ENCODE data around the gene ADGRD1. TPM values are rescaled to one million over a fixed set of nuclear protein-coding genes. Genes with fewer than 3 reads are reported as not detected.

Gene ADGRD1
- total RNA-seq, 1 donor from 2014 or later = 0.84 TPM

- Mint-ChIP-seq H3K9me3 (no peaks in the 10 kb centered on the region), H3K27me3 (no peaks in the 10 kb centered on the region), H3K27ac (no peak overlapping the region), H3K4me1 (no peaks in the 10 kb centered on the region), H3K36me3 (ENCODE audit: low read depth) (no peaks in the 10 kb centered on the region), H3K4me3 (no peak overlapping the region)
- intact Hi-C loops (cut with micrococcal nuclease) = no loop called here
- DNase-seq = no peak
Observed at GRCh38 chr12:131006036-131006735, 52.5 kb downstream of the ADGRD1 start.

DNA sequence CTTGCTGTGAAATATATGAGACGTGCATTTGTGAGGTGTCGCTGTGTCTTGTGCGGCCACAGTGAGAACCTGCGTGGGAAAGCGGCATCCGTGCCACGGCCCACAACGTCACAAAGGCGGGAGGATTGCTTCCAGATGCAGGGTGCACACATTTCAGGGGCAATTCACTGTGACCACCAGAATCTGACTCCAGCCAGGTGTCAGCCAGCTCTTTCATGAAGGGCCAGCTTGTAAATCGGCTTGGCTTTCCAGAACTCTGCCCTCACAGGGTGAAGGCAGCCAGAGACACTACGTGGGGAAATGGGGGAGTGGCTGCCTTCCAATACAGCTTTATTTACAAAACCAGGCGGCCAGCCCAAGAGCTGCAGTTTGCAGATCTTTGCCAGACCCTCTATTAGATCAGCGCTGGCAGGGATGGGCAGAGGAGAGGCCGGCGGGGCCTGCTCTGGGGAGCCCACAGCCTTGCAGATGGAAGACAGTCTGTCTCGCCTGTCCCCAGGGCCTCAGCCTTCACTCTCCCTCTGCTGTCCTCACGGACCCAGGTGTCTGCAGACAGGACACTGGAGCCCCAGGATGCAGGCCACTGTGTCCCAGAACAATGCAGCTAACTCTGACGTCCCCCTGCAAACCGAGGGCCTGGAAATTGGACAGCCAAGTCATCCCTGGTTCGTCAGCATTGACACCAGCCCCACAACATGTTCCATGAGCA is 53.5 kb downstream of the ADGRD1 start:
- intact Hi-C loops (cut with micrococcal nuclease) = no loop called here
- no peaks in the 10 kb centered on the region for H3K9me3 Mint-ChIP-seq
- no peaks in the 10 kb centered on the region for H3K27me3 Mint-ChIP-seq
- H3K27ac Mint-ChIP-seq = no peak overlapping the region
- no peaks in the 10 kb centered on the region for H3K36me3 Mint-ChIP-seq (ENCODE audit: low read depth)
- no peak overlapping the region for H3K4me3 Mint-ChIP-seq
- no peaks in the 10 kb centered on the region for H3K4me1 Mint-ChIP-seq
- no peak for DNase-seq

- Mint-ChIP-seq H3K27me3 (no peaks in the 10 kb centered on the region), H3K4me3 (no peak overlapping the region), H3K27ac (no peak overlapping the region), H3K4me1 (no peaks in the 10 kb centered on the region), H3K9me3 (no peaks in the 10 kb centered on the region), H3K36me3 (ENCODE audit: low read depth) (no peaks in the 10 kb centered on the region)
- DNase-seq = no peak
- intact Hi-C loops (cut with micrococcal nuclease) = no loop called here
Observed at GRCh38 chr12:131007740-131008117, 54.0 kb downstream of the ADGRD1 start.

- no peaks in the 10 kb centered on the region for H3K36me3 Mint-ChIP-seq (ENCODE audit: low read depth)
- no peaks in the 10 kb centered on the region for H3K9me3 Mint-ChIP-seq
- H3K4me1 Mint-ChIP-seq = no peaks in the 10 kb centered on the region
- no peak overlapping the region for H3K27ac Mint-ChIP-seq
- intact Hi-C loops (cut with micrococcal nuclease) = no loop called here
- H3K27me3 Mint-ChIP-seq = no peaks in the 10 kb centered on the region
- no peak for DNase-seq
- H3K4me3 Mint-ChIP-seq = no peak overlapping the region
Observed at GRCh38 chr12:131008131-131008912, 54.6 kb downstream of the ADGRD1 start.

GRCh38 chr12:131008913-131009270 is 55.2 kb downstream of the ADGRD1 start:
- Mint-ChIP-seq H3K9me3 (no peaks in the 10 kb centered on the region), H3K4me3 (no peak overlapping the region), H3K27ac (no peak overlapping the region), H3K4me1 (no peaks in the 10 kb centered on the region), H3K36me3 (ENCODE audit: low read depth) (no peaks in the 10 kb centered on the region), H3K27me3 (no peaks in the 10 kb centered on the region)
- intact Hi-C loops (cut with micrococcal nuclease) = no loop called here
- DNase-seq = no peak

- Mint-ChIP-seq H3K4me3 (no peak overlapping the region), H3K27ac (peak overlapping the region; percentile 12), H3K36me3 (ENCODE audit: low read depth) (no peaks in the 10 kb centered on the region), H3K4me1 (no peaks in the 10 kb centered on the region), H3K27me3 (no peaks in the 10 kb centered on the region), H3K9me3 (no peaks in the 10 kb centered on the region)
- intact Hi-C loops (cut with micrococcal nuclease) = no loop called here
- DNase-seq = no peak
Observed at GRCh38 chr12:131009595-131010395, 56.1 kb downstream of the ADGRD1 start.

GRCh38 chr12:131010396-131011131 is 56.9 kb downstream of the ADGRD1 start:
- Mint-ChIP-seq H3K4me1 (no peaks in the 10 kb centered on the region), H3K4me3 (no peak overlapping the region), H3K9me3 (no peaks in the 10 kb centered on the region), H3K27me3 (no peaks in the 10 kb centered on the region), H3K27ac (no peak overlapping the region), H3K36me3 (ENCODE audit: low read depth) (no peaks in the 10 kb centered on the region)
- intact Hi-C loops (cut with micrococcal nuclease) = no loop called here
- no peak for DNase-seq

DNA sequence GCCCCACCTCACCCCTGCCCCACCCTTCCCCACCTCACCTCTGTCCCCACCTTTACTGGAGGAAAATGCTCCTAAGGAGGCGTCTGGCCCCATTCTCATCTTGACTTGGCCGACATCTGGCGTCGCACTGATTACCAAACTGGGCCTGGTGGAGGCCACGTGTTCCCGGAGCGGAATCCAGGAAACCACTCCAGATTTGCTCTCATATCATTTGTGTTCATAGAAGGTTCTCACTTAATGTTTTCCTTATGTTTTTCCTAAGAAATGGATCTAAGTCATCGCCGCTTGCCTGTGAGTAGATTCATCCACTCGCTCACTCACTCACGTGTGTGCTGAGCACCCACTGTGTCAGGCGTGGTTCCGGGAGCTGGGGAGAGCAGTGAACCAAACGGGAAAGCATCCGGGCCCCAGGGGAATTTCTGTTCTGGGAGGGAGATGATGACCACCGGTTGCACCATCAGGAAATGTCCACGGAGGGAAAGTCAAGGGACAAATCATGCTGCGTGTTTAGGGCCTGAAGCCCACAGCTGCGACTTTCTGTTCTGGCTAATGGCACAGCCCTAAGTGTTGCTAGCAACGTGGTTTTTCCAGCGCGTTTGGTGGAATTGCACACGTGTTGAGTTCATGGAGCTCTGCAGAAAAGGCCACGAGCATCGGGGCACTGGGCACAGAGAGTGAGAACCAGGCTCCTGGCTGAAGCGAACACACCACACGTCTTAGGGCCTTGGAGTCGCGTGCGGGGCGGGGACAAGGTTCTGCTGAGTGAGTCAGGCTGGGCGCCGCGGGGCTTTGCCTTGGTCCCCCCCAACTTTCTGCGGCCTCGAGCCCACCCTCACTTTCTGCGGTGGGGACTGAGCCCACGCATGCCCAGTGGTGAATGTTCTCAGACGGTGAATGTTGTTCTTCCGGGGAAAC is 57.7 kb downstream of the ADGRD1 start:
- Mint-ChIP-seq H3K36me3 (ENCODE audit: low read depth) (no peaks in the 10 kb centered on the region), H3K4me1 (no peaks in the 10 kb centered on the region), H3K4me3 (no peak overlapping the region), H3K27me3 (no peaks in the 10 kb centered on the region), H3K9me3 (no peaks in the 10 kb centered on the region), H3K27ac (no peak overlapping the region)
- intact Hi-C loops (cut with micrococcal nuclease) = no loop called here
- DNase-seq = no peak

GRCh38 chr12:131012279-131013069 is 58.8 kb downstream of the ADGRD1 start:
- H3K27me3 Mint-ChIP-seq = no peaks in the 10 kb centered on the region
- H3K9me3 Mint-ChIP-seq = no peaks in the 10 kb centered on the region
- no peak overlapping the region for H3K27ac Mint-ChIP-seq
- no peaks in the 10 kb centered on the region for H3K36me3 Mint-ChIP-seq (ENCODE audit: low read depth)
- H3K4me3 Mint-ChIP-seq = no peak overlapping the region
- intact Hi-C loops (cut with micrococcal nuclease) = no loop called here
- DNase-seq = no peak
- no peaks in the 10 kb centered on the region for H3K4me1 Mint-ChIP-seq

DNA sequence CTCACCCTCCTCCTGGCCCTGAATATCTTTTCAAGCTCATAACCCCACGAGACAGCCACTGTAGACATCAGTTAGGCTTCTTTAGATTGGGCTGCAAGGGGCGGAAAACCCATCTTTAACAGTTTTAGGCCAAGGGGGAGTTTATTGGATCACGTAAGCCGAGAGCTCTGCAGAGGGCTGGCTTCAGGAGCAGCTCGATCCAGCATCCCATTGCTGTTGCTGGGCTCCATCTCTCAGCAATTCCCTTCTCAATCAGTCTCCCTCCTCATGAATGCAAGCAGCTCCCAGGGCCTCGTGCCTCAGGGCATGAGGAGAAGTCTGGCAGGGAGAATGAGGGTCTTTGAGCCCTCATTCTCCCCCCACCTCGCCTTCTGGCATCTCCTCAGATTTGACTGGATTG is 59.4 kb downstream of the ADGRD1 start:
- no peaks in the 10 kb centered on the region for H3K4me1 Mint-ChIP-seq
- H3K27me3 Mint-ChIP-seq = no peaks in the 10 kb centered on the region
- intact Hi-C loops (cut with micrococcal nuclease) = no loop called here
- no peaks in the 10 kb centered on the region for H3K36me3 Mint-ChIP-seq (ENCODE audit: low read depth)
- DNase-seq = no peak
- no peaks in the 10 kb centered on the region for H3K9me3 Mint-ChIP-seq
- H3K27ac Mint-ChIP-seq = no peak overlapping the region
- no peak overlapping the region for H3K4me3 Mint-ChIP-seq

DNA sequence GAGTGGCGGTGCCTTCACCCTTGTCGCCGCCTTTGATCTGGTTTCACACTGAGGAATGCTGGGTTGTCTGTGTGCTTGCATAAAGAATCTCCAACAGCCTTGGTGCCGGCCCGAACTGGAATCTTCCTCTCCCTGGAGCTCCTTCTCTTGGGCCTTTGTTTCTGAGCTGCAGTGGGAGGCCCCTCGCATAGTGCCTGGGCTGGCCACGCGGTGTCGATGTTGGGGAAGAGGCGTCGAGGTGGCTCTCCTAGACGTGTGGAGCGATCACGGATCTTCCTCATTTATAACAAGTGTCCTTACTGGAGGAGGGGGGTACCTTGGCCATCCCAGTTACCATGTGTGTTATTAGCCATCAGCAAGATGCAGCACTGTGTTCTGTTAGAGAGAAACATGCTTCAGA is 60.6 kb downstream of the ADGRD1 start:
- no peaks in the 10 kb centered on the region for H3K9me3 Mint-ChIP-seq

More for the DNA sequence above, 60.6 kb downstream of the ADGRD1 start:
- H3K4me1 Mint-ChIP-seq = no peaks in the 10 kb centered on the region
- H3K36me3 Mint-ChIP-seq (ENCODE audit: low read depth) = no peaks in the 10 kb centered on the region
- H3K27me3 Mint-ChIP-seq = no peaks in the 10 kb centered on the region
- H3K27ac Mint-ChIP-seq = no peak overlapping the region
- no peak for DNase-seq
- intact Hi-C loops (cut with micrococcal nuclease) = no loop called here
- H3K4me3 Mint-ChIP-seq = no peak overlapping the region

Measured in activated CD4-positive, alpha-beta T cell treated with anti-CD3 and anti-CD28 coated beads, Interleukin-2, amount 10 ng/mL, durations not matched to agents 24 days and 14 days (primary cell).